Endothelial cell (in vitro differentiated cells): ENCODE results near the gene DPH1. TPM values are rescaled to one million over a fixed set of nuclear protein-coding genes. Genes with fewer than 3 reads are reported as not detected.

Experiments
- DNase-seq: peaks from one replicate; pipeline ENCODE4 v3.0.0; 2021; ENCODE audit warnings: low spot score
- H3K27ac Mint-ChIP-seq: one replicate; pipeline ENCODE4 v1.8.0; 2021; ENCODE audit warnings: mixed read lengths, inconsistent platforms; ENCODE audit not compliant: unreplicated experiment
- H3K27me3 Mint-ChIP-seq: one replicate; pipeline ENCODE4 v1.8.0; 2021; ENCODE audit warnings: mild to moderate bottlenecking, moderate library complexity, mixed read lengths, inconsistent platforms; ENCODE audit not compliant: unreplicated experiment
- H3K36me3 Mint-ChIP-seq: one replicate; pipeline ENCODE4 v1.8.0; 2021; ENCODE audit warnings: mild to moderate bottlenecking, low read depth, mixed read lengths, inconsistent platforms; ENCODE audit not compliant: unreplicated experiment
- H3K4me1 Mint-ChIP-seq: one replicate; pipeline ENCODE4 v1.8.0; 2021; ENCODE audit warnings: mild to moderate bottlenecking, mixed read lengths, inconsistent platforms; ENCODE audit not compliant: unreplicated experiment
- H3K4me3 Mint-ChIP-seq: one replicate; pipeline ENCODE4 v1.8.0; 2021; ENCODE audit warnings: mild to moderate bottlenecking, mixed read lengths, inconsistent platforms; ENCODE audit not compliant: unreplicated experiment
- H3K9me3 Mint-ChIP-seq: one replicate; pipeline ENCODE4 v1.8.0; 2021; ENCODE audit warnings: mixed read lengths, inconsistent platforms; ENCODE audit not compliant: unreplicated experiment
- total RNA-seq: library from RNA; stranded (reverse); fragmentation: NEBNext Ultra II Directional; extraction: Animal tissue kit (Norgen Biotek cat#: 25700); gene quantifications from one replicate; pipeline ENCODE4 v1.2.1, GENCODE V29; 2021; ENCODE audit not compliant: unreplicated experiment
- TF ChIP-seq, protein P1 (sequence below): fragments of 200-600 bp; sonication (generic); IDR thresholded peaks from one replicate; pipeline ENCODE4 v1.5.0; 2021; ENCODE audit warnings: antibody characterized with exemption; ENCODE audit not compliant: unreplicated experiment

The DPH1 gene
- total RNA-seq, 1 donor from 2014 or later: 27.1 TPM

DNA sequence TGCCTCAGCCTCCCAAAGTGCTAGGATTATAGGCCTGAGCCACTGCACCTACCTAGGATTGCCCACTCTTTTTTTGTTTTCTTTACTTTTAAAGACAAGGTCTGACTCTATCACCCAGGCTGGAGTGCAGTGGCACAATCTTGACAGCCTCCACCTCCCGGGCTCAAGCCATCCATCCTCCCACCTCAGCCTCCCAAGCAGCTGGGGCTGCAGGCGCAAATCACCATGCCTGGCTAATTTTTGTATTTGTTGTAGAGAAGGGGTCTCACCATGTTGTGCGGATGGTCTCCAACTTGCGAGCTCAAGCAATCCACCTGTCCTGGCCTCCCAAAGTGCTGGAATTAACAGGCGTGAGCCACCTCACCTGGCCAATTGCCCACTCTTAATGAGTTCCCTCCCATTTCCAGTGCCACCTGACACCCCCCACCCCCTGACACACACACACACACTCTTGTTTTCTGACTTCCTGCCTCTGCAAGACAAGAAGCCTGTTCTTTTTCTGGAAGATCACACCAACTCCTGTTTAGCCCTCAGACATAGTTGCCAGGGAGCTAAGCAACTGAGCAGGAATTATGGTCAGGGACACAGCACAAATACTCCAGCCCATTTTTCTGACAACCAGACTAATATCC, 14.4 kb downstream of the DPH1 start:
- Mint-ChIP-seq H3K27me3 (peaks cover 17% of the 10 kb centered on the region), H3K27ac (no peak overlapping the region), H3K4me1 (peaks cover 24% of the 10 kb centered on the region), H3K36me3 (peaks cover 21% of the 10 kb centered on the region), H3K9me3 (no peaks in the 10 kb centered on the region), H3K4me3 (no peak overlapping the region)
- TF ChIP-seq, protein P1, sequence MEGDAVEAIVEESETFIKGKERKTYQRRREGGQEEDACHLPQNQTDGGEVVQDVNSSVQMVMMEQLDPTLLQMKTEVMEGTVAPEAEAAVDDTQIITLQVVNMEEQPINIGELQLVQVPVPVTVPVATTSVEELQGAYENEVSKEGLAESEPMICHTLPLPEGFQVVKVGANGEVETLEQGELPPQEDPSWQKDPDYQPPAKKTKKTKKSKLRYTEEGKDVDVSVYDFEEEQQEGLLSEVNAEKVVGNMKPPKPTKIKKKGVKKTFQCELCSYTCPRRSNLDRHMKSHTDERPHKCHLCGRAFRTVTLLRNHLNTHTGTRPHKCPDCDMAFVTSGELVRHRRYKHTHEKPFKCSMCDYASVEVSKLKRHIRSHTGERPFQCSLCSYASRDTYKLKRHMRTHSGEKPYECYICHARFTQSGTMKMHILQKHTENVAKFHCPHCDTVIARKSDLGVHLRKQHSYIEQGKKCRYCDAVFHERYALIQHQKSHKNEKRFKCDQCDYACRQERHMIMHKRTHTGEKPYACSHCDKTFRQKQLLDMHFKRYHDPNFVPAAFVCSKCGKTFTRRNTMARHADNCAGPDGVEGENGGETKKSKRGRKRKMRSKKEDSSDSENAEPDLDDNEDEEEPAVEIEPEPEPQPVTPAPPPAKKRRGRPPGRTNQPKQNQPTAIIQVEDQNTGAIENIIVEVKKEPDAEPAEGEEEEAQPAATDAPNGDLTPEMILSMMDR: no peak
- DNase-seq: no peak

DNA sequence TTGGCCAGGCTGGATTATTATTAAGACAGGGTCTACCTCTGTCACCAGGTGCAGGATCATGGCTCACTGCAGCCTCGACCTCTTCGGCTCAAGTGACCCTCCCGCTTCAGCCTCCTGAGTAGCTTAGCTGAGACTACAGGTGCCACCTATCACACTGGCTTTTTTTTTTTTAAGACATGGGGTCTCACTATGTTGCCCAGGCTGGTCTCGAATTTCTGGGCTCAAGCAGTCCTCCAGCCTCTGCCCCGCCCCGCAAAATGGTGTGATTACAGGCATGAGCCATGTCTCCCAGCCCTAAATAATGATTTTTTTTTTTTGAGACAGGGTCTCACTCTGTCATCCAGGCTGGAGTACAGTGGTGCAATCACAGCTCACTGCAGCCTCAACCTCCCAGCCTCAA, 17.6 kb downstream of the DPH1 start:
- H3K27ac Mint-ChIP-seq: no peak overlapping the region
- H3K27me3 Mint-ChIP-seq: peaks cover 11% of the 10 kb centered on the region
- no peak overlapping the region for H3K4me3 Mint-ChIP-seq

GRCh38 chr17:2048805-2049204, 18.9 kb downstream of the DPH1 start:
- TF ChIP-seq, protein P1: no peak
- peaks cover 14% of the 10 kb centered on the region for H3K36me3 Mint-ChIP-seq
- H3K4me3 Mint-ChIP-seq: peak overlapping the region; percentile 89
- DNase-seq: no peak
- peaks cover 18% of the 10 kb centered on the region for H3K27me3 Mint-ChIP-seq
- no peaks in the 10 kb centered on the region for H3K9me3 Mint-ChIP-seq
- H3K27ac Mint-ChIP-seq: peak overlapping the region; percentile 64
- peaks cover 13% of the 10 kb centered on the region for H3K4me1 Mint-ChIP-seq

More for the DNA sequence above, 17.6 kb downstream of the DPH1 start:
- Mint-ChIP-seq H3K4me1 (peaks cover 17% of the 10 kb centered on the region), H3K9me3 (no peaks in the 10 kb centered on the region), H3K36me3 (peaks cover 17% of the 10 kb centered on the region)
- no peak for DNase-seq
- TF ChIP-seq, protein P1: no peak

- Mint-ChIP-seq H3K4me1 (peaks cover 12% of the 10 kb centered on the region), H3K4me3 (peak overlapping the region; percentile 89), H3K9me3 (no peaks in the 10 kb centered on the region), H3K27me3 (peaks cover 22% of the 10 kb centered on the region), H3K36me3 (peaks cover 10% of the 10 kb centered on the region), H3K27ac (peak overlapping the region; percentile 64)
- peak; percentile 86 for DNase-seq
- TF ChIP-seq, protein P1: no peak
These were observed 19.7 kb downstream of the DPH1 start for GRCh38 chr17:2049333-2050299.
